GM21529 (cell line): ENCODE measurements around the gene SMCO4.

Experiments
- ATAC-seq: cut with Tn5 transposase; IDR thresholded peaks from one replicate; pipeline ENCODE4 v1.9.1; 2021; ENCODE audit not compliant: unreplicated experiment

The SMCO4 gene

DNA sequence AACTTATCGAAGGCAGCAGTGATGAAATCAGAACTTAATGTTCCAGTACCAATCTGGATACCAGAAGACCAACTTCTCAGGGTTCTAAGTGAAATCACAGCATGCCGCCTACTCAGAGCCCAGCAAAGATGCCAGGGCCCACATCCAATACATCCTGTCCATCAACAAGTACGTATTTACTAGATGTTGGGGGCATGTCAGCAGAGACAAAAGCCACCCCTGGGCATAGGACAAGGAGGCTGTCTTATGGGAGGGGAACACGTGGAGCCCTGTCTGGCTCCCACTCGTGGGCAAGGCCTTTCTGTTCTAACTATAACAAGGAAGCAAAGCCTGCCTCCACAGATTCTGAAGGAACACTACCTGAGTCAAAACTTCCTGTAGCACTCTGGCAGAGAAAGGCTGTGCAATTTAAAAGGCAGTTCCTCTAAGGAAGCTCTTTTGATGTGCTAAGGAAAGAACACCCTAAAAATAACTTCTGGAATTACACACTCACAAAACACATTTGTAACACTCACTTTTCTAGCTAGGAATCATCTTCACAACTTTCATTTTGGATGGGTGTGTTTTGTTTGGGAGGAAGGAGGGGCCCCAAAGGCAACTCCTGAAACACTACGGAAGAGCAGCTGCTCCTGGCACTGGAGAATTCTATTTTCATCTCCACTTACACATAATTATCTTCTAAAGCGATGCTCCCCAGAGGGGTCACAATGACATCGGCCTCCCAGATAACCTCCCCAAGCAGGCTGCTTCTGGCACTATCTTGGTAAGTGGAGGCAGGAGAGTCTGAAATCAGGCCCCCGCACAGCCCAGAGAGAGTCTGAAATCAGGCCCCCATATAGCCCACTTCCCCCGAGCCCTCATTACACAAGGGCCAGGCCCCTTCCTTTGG is 14.2 kb downstream of the SMCO4 start:
- ATAC-seq: no peak

DNA sequence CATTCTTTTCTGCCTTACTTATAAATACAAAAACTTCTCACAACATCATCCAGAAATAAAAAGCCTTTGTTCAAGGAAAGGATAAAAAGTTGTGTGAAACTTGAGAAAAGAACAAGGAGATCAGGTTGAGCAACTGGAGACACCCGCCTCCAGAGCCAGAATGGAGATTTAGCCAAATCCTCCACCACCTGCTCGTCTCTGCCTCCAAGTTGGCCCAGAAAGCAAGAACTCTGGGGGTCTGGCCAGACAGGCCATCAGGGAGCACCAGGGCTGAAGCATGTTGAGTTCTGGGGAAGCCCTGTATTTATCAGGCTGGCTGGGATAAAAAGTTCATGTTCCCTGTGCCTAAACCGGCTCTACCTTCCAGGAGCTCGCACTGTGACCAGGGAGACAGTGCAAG is 14.9 kb downstream of the SMCO4 start:
- no peak for ATAC-seq

DNA sequence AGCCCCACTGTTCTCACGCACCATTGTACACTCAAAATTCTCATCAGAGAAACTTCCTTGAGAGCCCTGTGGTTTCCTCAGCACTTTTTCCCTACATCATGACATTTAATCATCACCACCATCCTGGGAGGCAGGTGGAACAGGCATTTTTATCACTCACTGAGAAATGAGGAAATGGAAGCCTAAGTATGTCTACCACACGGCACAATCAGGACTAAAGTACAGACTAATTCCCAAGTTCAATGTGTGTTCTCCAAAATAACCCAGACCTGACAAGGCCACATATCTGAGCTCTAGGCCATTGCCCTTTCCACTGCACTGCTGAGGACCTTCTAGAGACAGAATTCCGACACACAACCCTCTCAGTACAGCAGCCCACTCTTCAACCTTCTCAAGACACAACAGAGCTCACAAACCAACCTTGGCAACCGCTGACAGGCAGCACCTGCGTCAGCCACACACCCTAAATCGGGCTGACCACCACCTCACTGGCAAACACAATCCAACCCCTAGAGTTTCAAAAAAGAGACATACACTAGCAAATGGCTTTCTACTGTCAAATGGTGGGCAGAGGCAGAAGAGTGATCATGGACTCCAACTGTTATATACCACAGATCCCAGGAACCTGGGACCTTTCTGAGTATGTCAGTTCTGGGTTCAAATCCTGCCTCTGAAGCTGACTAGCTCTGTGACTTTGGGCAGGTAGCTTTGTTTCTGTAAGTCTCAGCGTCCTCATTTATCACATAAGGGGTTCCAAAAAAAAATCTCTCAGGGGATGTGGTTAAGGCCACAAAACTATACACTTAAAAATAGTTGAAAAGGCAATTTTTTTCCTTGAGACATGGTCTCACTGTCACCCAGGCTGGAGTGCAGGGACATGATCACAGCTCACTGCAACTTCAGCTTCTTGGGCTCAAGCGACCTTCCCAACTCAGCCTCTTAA is 16.3 kb downstream of the SMCO4 start:
- peak; percentile 20 for ATAC-seq

DNA sequence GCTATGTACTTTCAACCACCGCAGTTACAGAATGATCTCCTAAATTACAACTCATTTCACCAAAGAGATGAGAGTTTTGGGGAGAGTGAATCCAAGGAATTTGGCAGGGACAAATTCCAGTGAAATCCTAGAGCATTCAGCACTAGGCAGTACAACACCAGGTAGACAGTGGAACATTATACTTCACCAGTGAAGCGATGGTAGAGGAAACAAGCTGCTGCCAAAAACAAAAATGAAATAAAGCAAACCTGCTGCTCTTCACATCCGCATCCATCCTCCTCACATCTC is 16.9 kb downstream of the SMCO4 start:
- ATAC-seq: peak; percentile 34

DNA sequence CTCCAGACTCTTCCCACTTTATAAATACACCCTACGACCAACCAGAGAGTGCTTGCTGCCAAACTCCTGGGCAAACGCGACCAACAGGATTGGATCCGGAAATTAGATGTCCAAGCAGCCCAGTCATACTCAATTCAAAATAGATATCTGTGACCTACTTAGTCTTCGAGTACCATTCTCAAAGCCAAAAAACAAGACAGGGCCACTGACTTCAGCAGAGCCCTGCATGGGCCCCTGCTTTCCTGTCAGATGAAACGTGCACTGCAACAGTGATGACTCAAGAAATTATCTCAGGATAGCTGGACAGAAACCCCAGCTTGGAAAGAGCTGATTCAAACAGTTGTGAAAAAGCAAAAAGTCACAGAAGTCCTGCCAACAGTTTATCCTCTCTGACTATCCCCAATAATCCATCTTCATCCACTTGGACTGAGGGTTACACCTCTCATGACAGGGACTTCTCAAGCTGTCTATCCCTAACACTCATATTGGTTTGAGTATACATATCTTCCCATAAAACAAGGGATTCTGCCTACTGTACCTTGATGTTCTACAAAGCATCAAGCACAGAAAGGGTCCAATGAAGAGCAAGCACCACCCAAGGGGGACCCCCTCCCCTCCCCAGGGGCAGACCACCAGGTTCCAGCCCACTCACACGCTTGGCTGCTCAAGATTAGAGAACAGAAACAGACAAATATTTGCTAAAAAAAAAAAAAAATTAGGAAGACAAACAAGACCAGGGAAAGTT is 17.4 kb downstream of the SMCO4 start:
- ATAC-seq: peak; percentile 33

DNA sequence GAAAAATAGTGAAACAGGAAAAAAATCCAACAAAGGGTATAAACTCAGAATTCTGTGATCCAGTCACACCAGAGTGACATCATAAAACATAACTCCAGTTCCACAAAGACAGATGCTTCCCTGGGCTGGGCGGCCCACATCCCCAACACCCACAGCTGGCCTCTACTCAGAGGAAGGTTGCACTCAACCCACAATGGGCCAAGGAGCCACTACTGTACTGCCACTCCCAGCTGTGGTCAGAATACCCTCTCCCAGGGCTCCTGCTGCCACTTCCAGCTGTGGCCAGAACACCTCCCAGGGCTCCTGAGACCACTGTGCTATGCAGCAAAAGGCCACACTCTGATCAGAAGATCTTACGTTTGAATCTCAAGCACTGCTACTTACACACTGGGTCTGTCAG is 18.3 kb downstream of the SMCO4 start:
- no peak for ATAC-seq

DNA sequence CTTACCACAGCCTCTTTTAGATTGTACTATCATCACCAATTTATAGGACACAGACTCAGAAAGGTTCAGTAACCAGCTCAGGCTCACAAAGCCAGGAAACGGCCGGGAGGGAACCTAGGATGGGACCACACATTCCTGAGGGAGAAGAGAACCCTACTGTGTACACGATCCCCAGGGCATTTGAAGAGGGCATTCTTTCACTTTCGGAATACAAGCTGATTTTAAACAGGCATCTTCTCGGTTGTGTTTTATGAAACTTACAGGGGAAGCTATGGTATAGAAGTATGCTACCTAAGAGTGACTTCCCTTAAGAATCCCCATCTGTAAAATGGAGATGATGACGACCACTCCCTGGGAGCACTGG is 19.0 kb downstream of the SMCO4 start:
- ATAC-seq: peak; percentile 30

DNA sequence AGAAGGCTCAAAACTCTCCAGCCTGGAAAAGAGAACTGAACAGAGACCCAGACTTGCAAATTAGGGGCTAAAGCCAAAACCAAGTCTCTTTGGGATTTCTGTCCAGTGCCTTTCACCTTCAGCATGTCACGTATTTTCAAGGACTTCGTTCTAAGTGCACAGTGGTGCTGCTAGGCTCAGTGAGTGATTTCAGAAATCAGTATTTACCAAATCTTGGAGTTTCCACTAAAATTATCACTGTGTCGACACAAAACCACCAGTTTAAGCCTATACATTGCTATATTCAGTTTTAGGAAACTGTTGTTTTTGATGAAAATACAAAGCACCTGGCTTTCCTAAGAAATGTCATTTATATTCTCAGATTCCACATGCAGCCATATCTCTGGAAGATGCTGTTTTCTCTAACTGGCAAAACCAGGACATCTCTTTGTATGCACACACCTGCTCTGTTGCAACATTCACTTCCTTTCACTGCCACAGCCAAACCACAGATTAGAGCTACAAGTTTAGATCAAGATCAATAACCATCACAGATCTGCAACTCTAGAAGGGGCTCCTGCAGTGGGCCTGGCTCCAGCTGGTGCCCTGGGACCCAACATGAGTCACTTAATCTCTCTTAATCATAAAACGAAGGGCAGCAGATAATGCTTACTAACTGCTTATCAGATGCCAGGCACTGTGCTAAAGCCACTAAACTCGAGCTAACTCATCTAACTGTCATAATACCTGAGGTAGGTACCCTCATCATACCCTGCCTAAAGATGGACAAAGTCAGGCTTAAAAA is 22.3 kb downstream of the SMCO4 start:
- ATAC-seq: no peak

DNA sequence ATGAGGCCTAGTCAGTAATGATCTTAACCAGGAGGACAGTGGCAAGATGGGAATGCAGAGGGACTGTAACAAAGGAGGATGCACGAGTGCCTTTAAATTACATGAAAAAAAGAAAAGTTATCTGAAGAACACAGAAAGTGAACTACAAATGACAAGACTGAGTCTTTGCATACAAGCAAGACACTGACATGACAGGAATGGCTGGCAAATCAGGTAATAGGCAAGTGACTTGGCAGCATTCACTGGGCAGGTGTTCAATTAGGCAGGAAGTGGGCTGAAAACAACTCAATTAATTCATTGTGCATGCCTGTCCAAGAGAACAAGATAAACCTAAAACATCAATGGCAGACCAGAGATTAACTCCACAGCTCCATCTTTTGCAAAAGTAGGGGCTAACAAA is 24.0 kb downstream of the SMCO4 start:
- no peak for ATAC-seq

DNA sequence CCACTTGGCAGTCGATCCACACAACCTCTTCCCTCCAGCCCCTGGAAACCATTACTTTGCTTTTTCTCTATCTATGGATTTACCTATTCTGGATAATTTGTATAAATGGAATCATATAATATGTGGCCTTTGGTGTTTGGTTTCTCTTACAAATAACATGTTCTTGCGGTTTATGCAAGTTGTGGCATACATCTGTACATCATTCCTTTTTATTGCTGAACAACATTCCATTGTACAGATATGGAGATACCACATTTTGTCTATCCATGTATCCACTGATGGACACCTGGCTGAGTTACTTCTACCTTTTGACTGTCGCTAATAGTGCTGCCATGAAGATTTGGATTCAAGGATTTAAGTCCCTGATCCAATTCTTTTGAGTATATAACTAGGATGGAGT is 25.1 kb downstream of the SMCO4 start:
- no peak for ATAC-seq

DNA sequence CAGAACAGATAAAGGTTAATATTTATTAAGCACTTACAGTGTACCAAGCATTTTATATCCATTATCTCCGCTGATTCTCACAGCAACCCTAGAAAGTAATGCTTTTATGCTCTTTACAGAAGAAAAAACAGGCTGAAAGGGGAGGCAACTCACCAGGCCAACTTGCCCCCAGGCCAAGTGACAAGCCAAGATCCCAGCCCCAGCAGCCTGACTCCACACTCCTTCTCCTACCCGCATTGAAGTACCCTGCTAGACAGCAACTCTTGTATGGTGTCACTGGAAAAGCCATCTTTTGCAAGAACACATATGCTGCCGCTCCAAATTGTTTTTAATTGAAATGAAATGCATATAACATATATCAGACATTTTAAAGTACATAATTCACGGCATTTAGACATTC is 25.6 kb downstream of the SMCO4 start:
- ATAC-seq: no peak

DNA sequence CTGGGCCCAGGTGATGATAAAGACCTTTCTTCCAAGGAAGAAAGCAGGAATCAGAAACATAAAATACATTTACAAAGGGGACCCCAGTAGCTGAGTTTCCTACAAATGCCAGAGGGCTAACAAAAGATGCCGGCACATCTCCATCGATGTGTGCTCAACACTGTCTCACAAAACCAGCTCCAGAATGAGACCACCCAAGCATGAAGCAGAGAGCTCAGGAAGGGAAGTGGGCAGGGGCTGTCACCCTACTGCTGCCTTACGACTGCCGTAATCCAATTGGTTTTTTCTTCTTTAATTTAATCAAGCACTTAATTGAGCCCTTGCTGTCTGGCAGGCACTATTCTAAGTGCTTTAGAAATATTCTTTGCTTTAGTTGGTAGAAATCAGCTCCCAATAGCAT is 26.1 kb downstream of the SMCO4 start:
- no peak for ATAC-seq

DNA sequence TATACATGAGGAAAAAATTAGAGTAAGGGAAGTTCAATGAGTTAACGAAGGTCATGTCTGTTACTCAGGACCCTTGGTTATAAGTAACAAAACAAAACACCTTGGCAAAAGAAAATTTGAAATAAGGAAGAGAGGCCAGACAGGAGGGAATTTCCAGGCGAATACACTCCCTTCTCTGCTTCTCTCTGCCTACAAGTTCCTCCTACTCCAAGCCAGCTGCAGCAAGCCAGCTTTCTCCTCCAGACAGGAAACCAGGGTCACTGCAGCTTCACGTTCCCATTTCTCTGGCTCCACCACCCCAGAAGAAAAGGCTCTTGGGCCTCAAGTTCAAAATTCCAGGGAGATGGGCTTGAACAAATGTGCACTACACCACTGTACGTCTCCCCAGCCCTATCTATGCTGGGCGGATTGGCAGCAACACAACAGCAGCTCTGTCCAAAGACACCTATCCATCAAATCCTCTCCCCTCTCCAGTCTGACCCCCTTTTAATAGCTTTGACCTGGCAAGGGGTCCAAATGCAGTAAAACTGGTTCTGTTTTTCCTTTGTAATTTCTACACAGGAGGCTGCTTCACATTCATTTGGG is 27.7 kb downstream of the SMCO4 start:
- no peak for ATAC-seq

DNA sequence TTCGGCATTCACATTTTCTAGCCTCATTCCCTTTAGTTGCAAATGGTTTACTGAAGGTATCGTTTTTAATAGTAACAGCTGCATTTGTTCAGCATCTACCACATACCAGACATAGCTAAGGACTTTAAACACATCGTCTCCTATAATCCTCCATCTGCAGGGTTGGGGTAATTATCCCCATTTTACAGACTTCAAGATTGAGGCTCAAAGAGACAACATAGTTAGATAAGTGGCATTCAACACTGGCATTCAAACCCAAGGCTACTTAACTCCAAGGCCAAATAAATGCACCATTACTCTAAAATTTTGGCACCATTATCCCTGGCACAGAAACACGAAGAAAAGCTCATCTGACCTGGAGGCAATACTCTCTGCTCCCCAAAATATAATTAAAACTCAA is 28.5 kb downstream of the SMCO4 start:
- no peak for ATAC-seq

DNA sequence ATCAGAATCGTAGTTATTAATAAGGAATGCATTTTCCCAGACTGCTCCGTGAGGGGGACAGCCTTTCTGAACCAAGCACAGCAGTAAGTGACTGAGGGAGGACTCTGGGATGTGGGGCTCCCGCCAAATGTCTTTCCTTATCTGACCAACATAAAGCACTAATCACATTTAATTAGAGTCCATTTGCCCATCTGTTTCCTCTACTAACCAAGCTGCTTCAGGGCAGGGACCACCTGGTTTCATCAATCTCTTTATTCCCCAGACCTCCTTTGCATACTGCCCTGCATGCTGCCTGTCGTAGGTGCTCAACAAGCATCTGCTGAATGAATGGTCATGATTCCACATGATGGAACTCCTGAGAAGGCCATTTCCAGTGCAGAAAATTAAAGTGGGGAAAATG is 29.4 kb downstream of the SMCO4 start:
- no peak for ATAC-seq

DNA sequence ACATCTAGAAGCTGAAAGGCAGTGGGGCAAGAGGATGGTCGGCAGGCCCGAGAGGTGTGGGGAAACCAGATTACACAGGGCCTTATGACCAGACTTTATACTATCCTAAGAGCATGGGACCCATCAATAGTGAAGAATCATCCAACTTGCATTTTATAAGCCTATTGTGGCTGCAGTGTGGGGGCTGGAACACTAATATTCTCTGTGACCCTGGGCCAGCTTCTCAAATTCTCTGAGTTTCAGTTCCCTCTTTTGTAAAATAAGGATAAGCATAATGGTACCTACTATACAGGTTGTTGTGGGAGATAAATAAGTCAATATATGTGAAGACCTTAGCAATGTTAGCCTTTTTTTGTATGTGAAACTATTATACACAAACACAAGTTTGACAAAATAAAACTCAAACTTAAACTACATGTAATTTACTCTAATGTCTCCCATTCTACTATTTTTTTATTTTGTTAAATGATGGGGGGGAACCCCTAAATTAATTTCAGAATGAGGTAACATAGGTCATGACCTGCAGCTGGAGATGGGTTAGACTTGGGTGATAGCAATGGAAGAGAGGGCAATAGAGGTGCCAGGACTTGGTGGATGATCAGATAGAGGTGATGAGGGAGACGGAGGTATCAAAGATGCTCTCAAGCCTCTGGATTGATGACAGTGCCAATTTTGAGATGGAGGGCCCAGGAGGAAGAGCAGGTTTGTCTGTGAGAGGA is 30.1 kb downstream of the SMCO4 start:
- peak; percentile 78 for ATAC-seq

DNA sequence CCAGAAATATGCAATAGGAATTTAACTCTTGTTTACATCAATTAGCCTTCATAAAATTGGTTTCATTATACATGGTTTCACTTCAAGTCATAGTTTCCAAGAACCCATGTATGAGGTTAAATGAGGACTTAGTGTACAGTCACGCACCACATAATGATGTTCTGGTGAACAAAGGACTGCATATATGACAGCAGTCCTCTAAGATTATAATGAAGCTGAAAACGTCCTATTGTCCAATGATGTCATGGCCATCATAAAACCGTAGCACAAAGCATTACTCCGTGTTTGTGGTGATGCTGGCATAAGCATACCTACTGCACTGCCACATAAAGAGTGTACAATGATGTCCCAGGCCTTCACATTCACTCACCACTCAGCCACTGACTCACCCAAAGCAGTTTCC is 31.1 kb downstream of the SMCO4 start:
- ATAC-seq: peak; percentile 83

DNA sequence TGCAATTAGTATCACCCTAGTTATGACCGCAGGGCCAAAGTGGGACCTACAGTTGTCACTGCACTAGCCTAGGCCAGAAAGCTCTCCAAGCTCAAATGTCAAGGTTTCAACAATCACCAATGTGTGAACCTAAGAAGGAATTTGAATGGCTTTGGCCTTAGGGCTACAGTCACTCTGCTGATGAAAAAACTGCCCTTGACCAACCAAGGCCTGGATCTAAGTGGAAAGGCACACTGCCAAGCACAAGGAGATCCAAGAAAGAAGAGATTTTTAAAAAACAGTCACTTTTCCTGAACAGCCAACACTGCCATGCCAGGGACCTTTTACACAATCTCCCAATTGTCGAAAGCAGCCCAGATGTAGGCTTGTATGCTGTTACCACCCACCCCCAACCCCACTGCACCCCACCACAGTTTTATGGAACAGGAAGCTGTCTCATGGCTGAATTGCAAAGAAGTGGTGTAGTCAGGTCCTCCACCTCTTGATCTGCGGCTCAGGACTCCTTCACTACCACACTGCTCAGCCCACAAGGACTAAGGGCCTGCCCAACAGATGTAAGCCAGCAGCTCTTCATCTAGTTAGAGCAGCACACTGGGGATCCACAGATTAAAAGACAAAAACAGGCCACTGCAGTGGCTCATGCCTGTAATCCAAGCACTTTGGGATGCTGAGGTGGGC is 32.9 kb downstream of the SMCO4 start:
- ATAC-seq: no peak

DNA sequence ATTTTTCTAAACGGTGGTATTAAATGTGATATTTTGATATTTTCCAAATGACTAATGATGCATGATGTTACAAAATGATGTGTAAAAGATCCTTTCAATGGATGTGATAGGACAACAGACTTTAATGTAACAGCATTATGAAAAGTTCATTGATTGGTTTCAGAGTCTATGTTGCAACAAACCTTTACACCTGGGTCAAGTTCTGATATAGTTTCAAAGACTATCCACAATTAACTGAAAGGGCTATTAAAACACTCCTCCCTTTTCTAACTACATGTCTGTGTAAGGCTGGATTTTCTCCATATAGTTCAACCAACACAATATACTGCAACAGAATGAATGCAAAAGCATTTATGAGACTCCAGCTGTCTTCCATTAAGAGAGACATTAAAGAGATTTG is 35.7 kb downstream of the SMCO4 start:
- no peak for ATAC-seq
